Measurements from ENCODE around the gene TMOD2.

TMOD2 gene

GRCh38 chr15:51818150-51818549 lies 66.8 kb downstream of the TMOD2 start:
- no peak for DNase-seq (ENCODE audit: low read depth in 2 of 2)

- no peak for DNase-seq (ENCODE audit: low read depth in 2 of 2)
These were observed 74.3 kb downstream of the TMOD2 start for GRCh38 chr15:51825698-51826097.

GRCh38 chr15:51828621-51829375 lies 77.4 kb downstream of the TMOD2 start:
- no peak for DNase-seq (ENCODE audit: low read depth in 2 of 2)

- peak; percentile 82 to 89 for DNase-seq (ENCODE audit: low read depth in 2 of 2)
These were observed 78.2 kb downstream of the TMOD2 start, which contains the start of gene TMOD3 for GRCh38 chr15:51829376-51830275. TSS of gene TMOD3 (plus strand) at chr15:51829653. CDS start at chr15:51862885, 33,232 bp downstream.

- DNase-seq (ENCODE audit: low read depth in 2 of 2): no peak
These were observed 78.9 kb downstream of the TMOD2 start for GRCh38 chr15:51830276-51830806.

- no peak for DNase-seq (ENCODE audit: low read depth in 2 of 2)
These were observed 82.4 kb downstream of the TMOD2 start for GRCh38 chr15:51833772-51834171.

GRCh38 chr15:51837792-51838251 lies 86.4 kb downstream of the TMOD2 start:
- DNase-seq (ENCODE audit: low read depth in 2 of 2): no peak

- DNase-seq (ENCODE audit: low read depth in 2 of 2): no peak
These were observed 86.9 kb downstream of the TMOD2 start for GRCh38 chr15:51838270-51838669.

- DNase-seq (ENCODE audit: low read depth in 2 of 2): no peak
These were observed 89.3 kb downstream of the TMOD2 start for GRCh38 chr15:51840692-51841091.

- DNase-seq (ENCODE audit: low read depth in 2 of 2): no peak
These were observed 90.1 kb downstream of the TMOD2 start for GRCh38 chr15:51841406-51842040.

GRCh38 chr15:51842265-51842664 lies 90.9 kb downstream of the TMOD2 start:
- DNase-seq (ENCODE audit: low read depth in 2 of 2): no peak

- no peak for DNase-seq (ENCODE audit: low read depth in 2 of 2)
These were observed 91.7 kb downstream of the TMOD2 start for GRCh38 chr15:51842852-51843737.

GRCh38 chr15:51844747-51845426 lies 93.5 kb downstream of the TMOD2 start:
- no peak for DNase-seq (ENCODE audit: low read depth in 2 of 2)

- DNase-seq (ENCODE audit: low read depth in 2 of 2): no peak
These were observed 94.7 kb downstream of the TMOD2 start for GRCh38 chr15:51846066-51846462.

GRCh38 chr15:51846463-51847230 lies 95.2 kb downstream of the TMOD2 start:
- no peak for DNase-seq (ENCODE audit: low read depth in 2 of 2)

GRCh38 chr15:51848811-51849210 lies 97.4 kb downstream of the TMOD2 start:
- no peak for DNase-seq (ENCODE audit: low read depth in 2 of 2)

- no peak for DNase-seq (ENCODE audit: low read depth in 2 of 2)
These were observed 98.5 kb downstream of the TMOD2 start for GRCh38 chr15:51849860-51850259.

GRCh38 chr15:51853998-51854397 lies 102.6 kb downstream of the TMOD2 start:
- DNase-seq (ENCODE audit: low read depth in 2 of 2): no peak

GRCh38 chr15:51855612-51856011 lies 104.2 kb downstream of the TMOD2 start:
- no peak for DNase-seq (ENCODE audit: low read depth in 2 of 2)
